HepG2 (cell line): Measurements from ENCODE around the gene CDC14A. TPM values are rescaled to one million over a fixed set of nuclear protein-coding genes. Genes with fewer than 3 reads are reported as not detected.

Experiments used
- CHD4 ChIP-seq: fragments of 200-600 bp; sonication (generic); IDR thresholded peaks from 2 replicates; pipeline ENCODE4 v1.7.0; 2017; ENCODE audit warnings: mild to moderate bottlenecking, low read length, borderline replicate concordance
- FLYWCH1 ChIP-seq: sonication (generic); formaldehyde crosslinking; IDR thresholded peaks from 2 replicates; pipeline ENCODE4 v1.8.1; 2023; ENCODE audit warnings: mild to moderate bottlenecking, missing genetic modification reagents
- NCOA5 ChIP-seq: sonication (generic); formaldehyde crosslinking; IDR thresholded peaks from 2 replicates; pipeline ENCODE4 v1.4.0; 2020; ENCODE audit warnings: missing genetic modification reagents
- PHF20 ChIP-seq: sonication (generic); formaldehyde crosslinking; IDR thresholded peaks from 2 replicates; pipeline ENCODE4 v1.5.0; 2020; ENCODE audit warnings: mild to moderate bottlenecking, missing genetic modification reagents
- ZBTB1 ChIP-seq: sonication (generic); formaldehyde crosslinking; IDR thresholded peaks from 2 replicates; pipeline ENCODE4 v1.4.0; 2020; ENCODE audit warnings: missing genetic modification reagents, borderline replicate concordance
- ZNF354B ChIP-seq: sonication (generic); formaldehyde crosslinking; IDR thresholded peaks from 2 replicates; pipeline ENCODE4 v1.8.0; 2022; ENCODE audit warnings: mild to moderate bottlenecking, missing genetic modification reagents
- ZNF605 ChIP-seq: sonication (generic); formaldehyde crosslinking; IDR thresholded peaks from 2 replicates; pipeline ENCODE4 v1.8.0; 2022; ENCODE audit warnings: mild to moderate bottlenecking, missing genetic modification reagents
- polyA plus RNA-seq, 8 experiments: library from polyadenylated mRNA; depleted of rRNA in 3 of 8; stranded (reverse) in 7 of 8; unstranded in 1 of 8; fragments of >200 nt; fragmentation: Illumina TruSeq in 4 of 8; extraction: Trizol in 4 of 8; gene quantifications; 2 replicates each; pipeline versions ENCODE4 v1.2.1 to v1.2.3, GENCODE V29; 2011 to 2016; ENCODE audit warnings: low read depth in 4 of 8, missing spikeins in 1 of 8, mixed read lengths in 1 of 8; ENCODE audit not compliant: insufficient read depth in 1 of 8
- total RNA-seq, 5 experiments: library from RNA; depleted of rRNA; stranded (reverse); fragments of >200 nt; fragmentation: Illumina TruSeq; extraction: Trizol; gene quantifications; 2 replicates each; pipeline ENCODE4 v1.2.3, GENCODE V29; 2016; ENCODE audit warnings: low read depth in 1 of 5
- TF ChIP-seq, protein P1 (sequence below): sonication (generic); formaldehyde crosslinking; IDR thresholded peaks from 2 replicates; pipeline ENCODE4 v1.4.0; 2020; ENCODE audit warnings: missing genetic modification reagents
- TF ChIP-seq, protein P2 (sequence below): sonication (generic); formaldehyde crosslinking; IDR thresholded peaks from 2 replicates; pipeline ENCODE4 v1.5.0; 2020; ENCODE audit warnings: mild to moderate bottlenecking, missing genetic modification reagents

The CDC14A gene
- total and polyA plus RNA-seq, 2 of the 13 experiments (the other 11 are each of a cell fraction or from before 2014, with no cell fraction given), result 2.8 to 4.9 TPM

DNA sequence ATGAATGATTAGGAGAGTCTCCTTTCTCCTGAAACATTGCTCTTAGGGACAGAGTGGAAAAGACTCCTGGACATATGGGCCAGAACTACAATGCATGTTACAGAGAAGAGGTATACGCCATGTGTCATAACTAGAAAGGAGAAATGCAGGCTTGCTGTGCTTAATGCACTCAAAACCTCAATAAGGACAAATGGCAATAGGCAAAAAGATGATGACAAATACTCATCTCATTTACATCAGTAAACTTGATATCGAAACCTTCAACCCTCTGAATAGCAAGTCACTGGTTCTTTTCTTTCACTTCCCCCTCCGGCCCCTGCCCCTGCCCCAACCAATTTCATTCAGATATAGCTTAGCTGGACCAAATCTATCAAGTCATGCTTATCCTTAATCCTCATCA is 183.7 kb downstream of the CDC14A start (continued):
- TF ChIP-seq, protein P1, sequence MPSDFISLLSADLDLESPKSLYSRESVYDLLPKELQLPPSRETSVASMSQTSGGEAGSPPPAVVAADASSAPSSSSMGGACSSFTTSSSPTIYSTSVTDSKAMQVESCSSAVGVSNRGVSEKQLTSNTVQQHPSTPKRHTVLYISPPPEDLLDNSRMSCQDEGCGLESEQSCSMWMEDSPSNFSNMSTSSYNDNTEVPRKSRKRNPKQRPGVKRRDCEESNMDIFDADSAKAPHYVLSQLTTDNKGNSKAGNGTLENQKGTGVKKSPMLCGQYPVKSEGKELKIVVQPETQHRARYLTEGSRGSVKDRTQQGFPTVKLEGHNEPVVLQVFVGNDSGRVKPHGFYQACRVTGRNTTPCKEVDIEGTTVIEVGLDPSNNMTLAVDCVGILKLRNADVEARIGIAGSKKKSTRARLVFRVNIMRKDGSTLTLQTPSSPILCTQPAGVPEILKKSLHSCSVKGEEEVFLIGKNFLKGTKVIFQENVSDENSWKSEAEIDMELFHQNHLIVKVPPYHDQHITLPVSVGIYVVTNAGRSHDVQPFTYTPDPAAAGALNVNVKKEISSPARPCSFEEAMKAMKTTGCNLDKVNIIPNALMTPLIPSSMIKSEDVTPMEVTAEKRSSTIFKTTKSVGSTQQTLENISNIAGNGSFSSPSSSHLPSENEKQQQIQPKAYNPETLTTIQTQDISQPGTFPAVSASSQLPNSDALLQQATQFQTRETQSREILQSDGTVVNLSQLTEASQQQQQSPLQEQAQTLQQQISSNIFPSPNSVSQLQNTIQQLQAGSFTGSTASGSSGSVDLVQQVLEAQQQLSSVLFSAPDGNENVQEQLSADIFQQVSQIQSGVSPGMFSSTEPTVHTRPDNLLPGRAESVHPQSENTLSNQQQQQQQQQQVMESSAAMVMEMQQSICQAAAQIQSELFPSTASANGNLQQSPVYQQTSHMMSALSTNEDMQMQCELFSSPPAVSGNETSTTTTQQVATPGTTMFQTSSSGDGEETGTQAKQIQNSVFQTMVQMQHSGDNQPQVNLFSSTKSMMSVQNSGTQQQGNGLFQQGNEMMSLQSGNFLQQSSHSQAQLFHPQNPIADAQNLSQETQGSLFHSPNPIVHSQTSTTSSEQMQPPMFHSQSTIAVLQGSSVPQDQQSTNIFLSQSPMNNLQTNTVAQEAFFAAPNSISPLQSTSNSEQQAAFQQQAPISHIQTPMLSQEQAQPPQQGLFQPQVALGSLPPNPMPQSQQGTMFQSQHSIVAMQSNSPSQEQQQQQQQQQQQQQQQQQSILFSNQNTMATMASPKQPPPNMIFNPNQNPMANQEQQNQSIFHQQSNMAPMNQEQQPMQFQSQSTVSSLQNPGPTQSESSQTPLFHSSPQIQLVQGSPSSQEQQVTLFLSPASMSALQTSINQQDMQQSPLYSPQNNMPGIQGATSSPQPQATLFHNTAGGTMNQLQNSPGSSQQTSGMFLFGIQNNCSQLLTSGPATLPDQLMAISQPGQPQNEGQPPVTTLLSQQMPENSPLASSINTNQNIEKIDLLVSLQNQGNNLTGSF (CRISPR knock-in tag), result no peak
- TF ChIP-seq ZBTB1 (no peak), PHF20 (CRISPR knock-in tag) (no peak), FLYWCH1 (CRISPR knock-in tag) (no peak), ZNF605 (no peak), NCOA5 (CRISPR knock-in tag) (no peak), CHD4 (no peak), ZNF354B (CRISPR knock-in tag) (no peak)
- TF ChIP-seq, protein P2, sequence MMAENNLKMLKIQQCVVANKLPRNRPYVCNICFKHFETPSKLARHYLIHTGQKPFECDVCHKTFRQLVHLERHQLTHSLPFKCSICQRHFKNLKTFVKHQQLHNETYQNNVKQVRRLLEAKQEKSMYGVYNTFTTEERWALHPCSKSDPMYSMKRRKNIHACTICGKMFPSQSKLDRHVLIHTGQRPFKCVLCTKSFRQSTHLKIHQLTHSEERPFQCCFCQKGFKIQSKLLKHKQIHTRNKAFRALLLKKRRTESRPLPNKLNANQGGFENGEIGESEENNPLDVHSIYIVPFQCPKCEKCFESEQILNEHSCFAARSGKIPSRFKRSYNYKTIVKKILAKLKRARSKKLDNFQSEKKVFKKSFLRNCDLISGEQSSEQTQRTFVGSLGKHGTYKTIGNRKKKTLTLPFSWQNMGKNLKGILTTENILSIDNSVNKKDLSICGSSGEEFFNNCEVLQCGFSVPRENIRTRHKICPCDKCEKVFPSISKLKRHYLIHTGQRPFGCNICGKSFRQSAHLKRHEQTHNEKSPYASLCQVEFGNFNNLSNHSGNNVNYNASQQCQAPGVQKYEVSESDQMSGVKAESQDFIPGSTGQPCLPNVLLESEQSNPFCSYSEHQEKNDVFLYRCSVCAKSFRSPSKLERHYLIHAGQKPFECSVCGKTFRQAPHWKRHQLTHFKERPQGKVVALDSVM, result no peak
- TF ChIP-seq, all 625 proteins: peak for 0
